HG03175 (cell line): ENCODE results near the gene BCAS1.
A peak's percentile ranks its signal among the peaks of the same experiment; 100 is the strongest.
"Not testable (repeated sequence)": the region's sequence is repeated elsewhere in the genome, so short reads cannot be mapped to it uniquely, and the experiment has no call there.

ENCODE experiments used
- ATAC-seq: cut with Tn5 transposase; IDR thresholded peaks from one replicate; pipeline ENCODE4 v1.9.1; 2021; ENCODE audit warnings: mild to moderate bottlenecking, moderate library complexity; ENCODE audit not compliant: unreplicated experiment

Gene BCAS1

GRCh38 chr20:53932655-53933192, 137.7 kb downstream of the BCAS1 start:
- not testable (repeated sequence) for ATAC-seq

GRCh38 chr20:53931597-53931996, 138.8 kb downstream of the BCAS1 start:
- no peak for ATAC-seq

DNA sequence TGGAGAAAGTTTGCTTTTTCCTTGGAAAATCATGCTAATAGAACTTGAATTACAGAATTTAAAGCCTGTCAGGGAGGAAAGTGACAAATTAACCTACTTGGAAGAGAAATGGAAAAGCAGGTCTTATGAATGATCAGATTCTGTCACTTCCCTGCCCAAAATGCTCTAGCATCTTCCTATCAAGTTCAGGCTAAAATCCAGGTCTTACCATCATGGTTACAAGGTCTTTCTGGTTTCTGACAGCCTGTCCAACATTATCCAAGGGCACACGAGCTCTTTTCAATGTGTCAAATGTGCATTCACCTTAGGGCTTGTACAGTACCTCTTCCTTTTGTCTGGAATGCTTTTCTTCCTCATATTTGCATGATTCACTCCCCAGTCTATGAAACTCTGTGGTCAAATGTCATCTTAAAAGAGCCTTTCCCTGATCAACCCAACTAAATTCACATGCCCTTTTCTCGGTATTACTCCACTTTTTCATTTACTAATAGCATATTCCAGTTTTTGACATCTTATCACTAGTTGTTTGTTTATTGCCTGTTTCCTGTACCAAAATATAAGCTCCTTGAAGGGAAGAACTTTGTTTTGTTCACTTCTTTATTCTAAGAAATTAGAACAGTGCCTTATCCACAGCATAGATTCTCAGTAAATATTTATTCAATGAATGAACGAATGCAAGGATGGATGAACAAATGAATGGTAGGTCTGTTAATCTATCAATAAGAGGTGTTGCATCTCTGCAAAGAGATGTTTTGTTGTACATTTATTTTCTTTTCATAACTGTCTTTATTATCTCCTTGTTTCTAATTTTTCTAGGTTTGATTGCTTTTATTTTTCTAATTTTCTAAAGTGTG, 139.5 kb downstream of the BCAS1 start:
- no peak for ATAC-seq

GRCh38 chr20:53929974-53930650, 140.3 kb downstream of the BCAS1 start:
- ATAC-seq: peak; percentile 58

DNA sequence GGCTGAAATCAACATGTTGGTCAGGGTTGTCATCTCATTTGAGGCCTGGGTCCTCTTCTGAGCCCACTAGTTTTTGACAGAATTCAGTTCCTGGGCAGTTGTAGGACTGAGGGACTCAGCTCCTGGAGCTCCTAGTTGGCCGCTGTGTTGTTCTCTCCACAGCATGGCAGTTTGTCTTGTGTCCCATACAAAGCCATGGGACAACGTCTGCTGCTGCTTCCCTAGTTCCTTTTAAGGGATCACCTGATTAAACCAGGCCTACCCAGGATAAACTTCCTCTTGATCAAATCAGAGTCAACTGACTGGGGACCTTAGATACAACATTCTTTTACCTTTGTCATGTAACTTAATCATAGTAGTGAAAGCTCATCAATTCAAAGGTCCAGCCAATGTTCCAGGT, 141.0 kb downstream of the BCAS1 start:
- ATAC-seq: no peak

DNA sequence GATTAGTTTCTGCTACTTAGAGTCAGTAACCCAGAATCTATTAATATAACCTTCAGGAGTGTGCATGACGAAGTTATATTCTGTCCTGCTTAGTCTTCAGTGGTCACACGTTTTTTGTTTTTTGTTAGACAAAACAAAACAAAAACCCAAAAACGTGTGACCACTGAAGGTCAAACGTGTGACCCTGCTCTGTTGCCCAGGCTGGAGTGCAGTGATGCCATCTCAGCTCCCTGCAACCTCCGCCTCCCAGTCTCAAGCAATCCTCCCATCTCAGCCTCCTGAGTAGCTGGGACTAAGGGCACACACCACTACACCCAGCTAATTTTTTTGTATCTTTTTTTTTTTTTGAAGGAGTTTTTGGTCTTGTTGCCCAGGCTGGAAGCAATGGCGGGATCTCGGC, 142.4 kb downstream of the BCAS1 start:
- ATAC-seq: no peak

DNA sequence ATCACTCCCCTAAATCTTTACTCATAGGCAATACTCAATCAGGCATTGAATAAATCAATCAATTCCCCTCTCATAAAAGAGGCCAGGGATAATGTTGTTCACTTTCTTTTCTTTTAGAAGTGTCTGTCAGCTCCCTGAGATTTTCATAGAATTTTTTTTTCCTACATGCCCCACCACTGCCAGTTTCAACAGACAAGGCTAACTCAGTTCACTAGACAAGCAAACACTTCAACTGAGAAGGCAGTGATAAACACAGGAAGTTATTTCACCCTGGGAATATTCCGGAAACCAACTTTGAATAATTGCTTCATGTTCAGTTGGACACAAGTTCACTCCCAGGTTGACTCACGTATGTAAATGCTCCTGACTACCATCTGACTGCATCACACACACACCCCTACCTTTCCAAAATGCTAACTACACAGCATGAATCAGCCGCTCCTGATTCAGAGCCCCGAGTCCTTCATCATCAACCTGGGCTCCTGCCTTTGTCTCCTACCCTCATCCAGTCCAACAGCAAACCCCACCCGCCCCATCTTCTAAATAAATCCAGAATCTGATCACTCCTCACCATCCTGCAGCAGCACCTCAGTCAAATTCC, 143.9 kb downstream of the BCAS1 start:
- peak; percentile 67 for ATAC-seq

GRCh38 chr20:53925651-53926401, 144.6 kb downstream of the BCAS1 start:
- ATAC-seq: no peak

- ATAC-seq: no peak
Observed at GRCh38 chr20:53923566-53924369, 146.6 kb downstream of the BCAS1 start.

DNA sequence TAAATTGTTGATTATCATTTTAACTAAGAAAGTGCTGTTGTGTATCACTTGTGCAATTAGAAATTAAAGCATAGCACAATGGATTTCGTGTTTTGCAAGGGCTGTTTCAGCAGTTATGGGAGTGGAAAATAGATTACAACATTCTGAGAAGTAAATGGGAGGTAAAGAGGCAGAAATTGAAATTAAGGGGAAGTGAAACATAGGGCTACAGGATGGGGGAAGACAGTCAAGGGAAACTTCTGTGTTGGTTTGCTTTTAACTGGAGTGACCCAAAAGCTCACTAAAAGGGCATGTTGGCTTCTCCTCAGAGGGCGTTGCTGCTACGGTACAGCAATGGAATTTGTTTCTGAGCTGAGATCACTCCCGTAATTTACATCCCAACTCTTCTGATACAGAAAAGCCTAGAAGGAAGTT, 147.5 kb downstream of the BCAS1 start:
- ATAC-seq: peak; percentile 61

DNA sequence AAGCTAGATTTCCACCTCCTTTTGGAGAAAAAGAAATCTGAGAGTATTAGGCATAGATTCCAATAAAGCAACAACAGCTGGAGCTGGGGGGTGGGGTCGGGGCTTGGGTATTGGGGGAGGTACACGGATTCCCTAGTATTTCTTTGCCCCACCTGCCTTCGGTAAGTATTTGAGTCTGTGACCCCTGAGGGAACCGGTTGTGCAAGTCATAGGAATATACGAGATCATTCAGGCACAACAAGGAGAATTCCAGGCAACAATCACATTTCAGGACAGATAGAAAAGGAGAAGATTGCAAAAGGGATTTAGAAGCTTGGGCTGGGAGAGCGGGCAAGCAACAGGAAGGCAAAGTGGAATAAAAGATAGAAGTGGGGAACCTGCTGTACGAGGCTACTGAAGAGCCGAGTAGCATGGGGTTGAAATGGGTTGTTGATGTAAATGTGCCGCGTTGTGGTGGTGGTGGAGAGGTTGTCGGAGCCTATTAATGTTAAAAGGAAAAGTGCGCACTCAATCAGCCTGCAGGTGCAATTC, 148.9 kb downstream of the BCAS1 start:
- ATAC-seq: no peak

DNA sequence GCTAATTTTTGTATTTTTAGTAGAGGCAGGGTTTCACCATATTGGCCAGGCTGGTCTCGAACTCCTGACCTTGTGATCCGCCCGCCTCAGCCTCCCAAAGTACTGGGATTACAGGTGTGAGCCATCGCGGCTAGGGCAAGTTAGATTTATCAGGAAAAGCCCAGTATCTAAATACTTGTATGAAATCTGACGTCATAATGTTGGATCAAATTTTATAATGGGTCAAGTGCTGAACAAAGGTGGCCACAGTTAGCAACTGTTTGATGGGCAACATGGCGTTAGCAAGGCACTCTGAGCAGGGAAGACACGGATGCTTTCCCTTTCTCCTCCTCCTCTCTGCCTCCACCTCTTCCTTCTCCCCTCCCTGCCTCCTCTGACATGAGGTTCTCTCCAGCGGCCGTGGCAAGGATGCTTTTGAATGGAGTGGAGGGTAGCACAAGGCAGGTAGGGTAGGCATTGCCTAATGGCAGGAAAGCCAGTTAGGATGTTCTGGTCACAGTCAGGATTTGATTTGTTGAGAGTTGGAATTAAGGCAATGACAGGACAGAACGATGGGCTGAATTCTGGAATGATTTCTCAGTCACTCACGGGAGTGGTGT, 149.6 kb downstream of the BCAS1 start:
- ATAC-seq: no peak

- ATAC-seq: no peak
Observed at GRCh38 chr20:53919886-53920285, 150.5 kb downstream of the BCAS1 start.

DNA sequence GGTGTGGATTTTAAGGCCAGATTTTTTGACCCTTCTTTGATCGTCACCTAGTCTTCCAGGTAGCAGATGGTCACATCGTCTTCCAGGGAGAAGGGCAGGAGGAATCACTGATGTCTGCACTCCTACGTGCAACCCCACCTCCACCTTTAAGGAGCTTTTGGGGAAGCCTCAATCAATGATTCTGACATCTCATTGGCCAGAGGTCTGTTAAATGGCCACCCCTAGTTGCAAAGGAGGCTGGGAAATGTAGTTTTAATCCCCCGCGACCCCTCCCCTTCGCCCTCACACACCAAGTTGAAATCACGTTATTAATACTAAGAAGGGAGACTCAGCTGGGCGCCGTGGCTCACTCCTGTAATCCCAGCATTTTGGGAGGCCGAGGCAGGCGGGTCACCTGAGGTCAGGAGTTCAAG, 151.4 kb downstream of the BCAS1 start:
- no peak for ATAC-seq

DNA sequence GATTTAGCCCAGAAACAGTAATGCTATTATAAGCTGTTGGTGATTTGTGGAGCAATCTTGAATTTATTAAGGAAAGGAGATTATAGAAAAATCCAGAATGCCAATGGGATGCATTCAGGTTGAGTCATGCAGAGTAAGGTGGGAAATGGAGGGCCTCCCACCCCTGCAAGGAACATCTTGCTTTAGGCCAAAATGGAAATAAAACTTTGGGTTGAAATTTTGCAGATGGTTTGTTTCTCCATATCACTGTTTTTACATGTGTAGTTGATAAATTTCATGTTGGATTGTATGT, 152.4 kb downstream of the BCAS1 start:
- no peak for ATAC-seq

- ATAC-seq: peak; percentile 79
Observed at GRCh38 chr20:53917145-53918019, 153.0 kb downstream of the BCAS1 start.

- no peak for ATAC-seq
Observed at GRCh38 chr20:53916173-53916512, 154.3 kb downstream of the BCAS1 start.

GRCh38 chr20:53915446-53916172, 154.8 kb downstream of the BCAS1 start:
- peak; percentile 63 for ATAC-seq
